Gastrocnemius medialis (tissue), 4 donors: ENCODE data around the gene ZNF662.

Experiments used
- CTCF ChIP-seq, 5 experiments: fragments of 450-650 bp in 3 of 5; fragments of 200-600 bp in 2 of 5; sonication (generic) in 2 of 5; IDR thresholded peaks in 4 of 5; conservative IDR thresholded peaks in 1 of 5; 1 replicate in 4 of 5; 2 replicates in 1 of 5; pipeline ENCODE4 v1.5.1; 2016 to 2019; ENCODE audit warnings: antibody characterized with exemption in 5 of 5, mild to moderate bottlenecking in 3 of 5, moderate library complexity in 3 of 5
- POLR2A ChIP-seq, 2 donors: fragments of 450-650 bp; IDR thresholded peaks; one replicate each; pipeline ENCODE4 v1.6.1; 2017; ENCODE audit warnings: antibody characterized with exemption in 2 of 2, mild to moderate bottlenecking in 2 of 2, moderate library complexity in 2 of 2

- no peak for TF ChIP-seq CTCF (IDR thresholded peaks at IDR 0.05 in 4 of 5, conservative IDR thresholded peaks at IDR 0.05 in 1 of 5)
- no peak for TF ChIP-seq POLR2A (IDR thresholded peaks at IDR 0.05)
Measured at GRCh38 chr3:42934910-42935309, 29.0 kb downstream of the ZNF662 start.
